A549 (cell line): ENCODE measurements around the gene CXCL14. TPM values are rescaled to one million over a fixed set of nuclear protein-coding genes. Genes with fewer than 3 reads are reported as not detected.

Experiments
- ATAC-seq, 2 experiments: fragments of 200-7000 bp in 1 of 2; fragments of >200 bp in 1 of 2; cut with Nextera tagmentation in 1 of 2; cut with Tn5 transposase in 1 of 2; 3 replicates each; pipeline versions ENCODE4 v1.8.0 to v1.9.1; 2018 to 2020; ENCODE audit warnings: mild to moderate bottlenecking in 1 of 2, moderate library complexity in 1 of 2
- CTCF ChIA-PET: fragments of 300-600 bp; sonication (Branson Sonifier 250); formaldehyde crosslinking; extraction: SDS; loops from one replicate; lab custom pipeline; 2021; ENCODE audit warnings: antibody characterized with exemption, inconsistent platforms; lab: Yijun Ruan, JAX
- POLR2A ChIA-PET: fragments of 350-600 bp; formaldehyde crosslinking; extraction: SDS; loops from one replicate; lab custom pipeline; 2021; ENCODE audit warnings: antibody characterized with exemption, inconsistent platforms; lab: Yijun Ruan, JAX
- DNase-seq, 2 experiments: peaks; one replicate each; pipeline versions ENCODE4 v3.0.0 to v3.0.0-alpha.2; 2011 to 2016; ENCODE audit warnings: low read depth in 1 of 2, low spot score in 1 of 2
- FAIRE-seq: peaks from 2 replicates; lab custom pipeline; 2011; peaks lifted over from hg19 to GRCh38; lab: Jason Lieb, UNC
- H3K27ac ChIP-seq, 2 experiments: fragments of >200 bp; sonication (Bioruptor Twin); formaldehyde crosslinking; 3 replicates each; pipeline ENCODE4 v1.5.1; 2016 to 2017
- H3K4me1 ChIP-seq: fragments of >200 bp; sonication (Bioruptor Twin); formaldehyde crosslinking; 3 replicates; pipeline ENCODE4 v1.6.1; 2016
- H3K4me2 ChIP-seq: fragments of >200 bp; sonication (Bioruptor Twin); formaldehyde crosslinking; 3 replicates; pipeline ENCODE4 v1.6.1; 2016
- H3K4me3 ChIP-seq: fragments of >200 bp; sonication (Bioruptor Twin); formaldehyde crosslinking; 3 replicates; pipeline ENCODE4 v1.5.1; 2016
- H3K9me3 ChIP-seq: fragments of >200 bp; sonication (Bioruptor Twin); formaldehyde crosslinking; 3 replicates; pipeline ENCODE4 v1.6.1; 2016
- BHLHE40 ChIP-seq: IDR thresholded peaks from 2 replicates; pipeline ENCODE4 v1.6.1; 2012; ENCODE audit warnings: low read depth, low read length, inconsistent platforms
- CBX2 ChIP-seq: fragments of 200-600 bp; sonication (generic); IDR thresholded peaks from 2 replicates; pipeline ENCODE4 v1.6.1; 2016; ENCODE audit warnings: low read depth, mild to moderate bottlenecking, borderline replicate concordance
- CBX8 ChIP-seq: fragments of 200-600 bp; sonication (generic); IDR thresholded peaks from 2 replicates; pipeline ENCODE4 v1.6.1; 2016
- CHD2 ChIP-seq: fragments of 150-350 bp; IDR thresholded peaks from 2 replicates; pipeline ENCODE4 v1.6.1; 2014; ENCODE audit warnings: low read length; ENCODE audit not compliant: partially characterized antibody
- CTCF ChIP-seq: fragments of >200 bp; sonication (Bioruptor Twin); formaldehyde crosslinking; IDR thresholded peaks from 3 replicates; pipeline ENCODE4 v1.5.1; 2016
- EHF ChIP-seq: fragments of 250-450 bp; sonication (Bioruptor Pico); IDR thresholded peaks from 2 replicates; pipeline ENCODE4 v1.5.0; 2020; ENCODE audit warnings: mild to moderate bottlenecking
- EHMT2 ChIP-seq: fragments of 200-600 bp; sonication (generic); IDR thresholded peaks from 2 replicates; pipeline ENCODE4 v1.6.1; 2016; ENCODE audit warnings: antibody characterized with exemption, low read depth, mild to moderate bottlenecking, moderate library complexity
- HDAC2 ChIP-seq: fragments of 200-600 bp; sonication (generic); IDR thresholded peaks from 2 replicates; pipeline ENCODE4 v1.6.1; 2016
- HES2 ChIP-seq: fragments of >200 bp; sonication (Bioruptor Twin); formaldehyde crosslinking; IDR thresholded peaks from 2 replicates; pipeline ENCODE4 v1.6.1; 2016
- HEYL ChIP-seq: fragments of 250-450 bp; sonication (Bioruptor Pico); IDR thresholded peaks from 2 replicates; pipeline ENCODE4 v1.8.0; 2021; ENCODE audit warnings: mild to moderate bottlenecking, moderate library complexity
- HOXB13 ChIP-seq: fragments of 250-450 bp; sonication (Bioruptor Pico); IDR thresholded peaks from 2 replicates; pipeline ENCODE4 v1.5.0; 2020; ENCODE audit warnings: low read depth, mild to moderate bottlenecking, moderate library complexity
- KDM1A ChIP-seq: fragments of 200-600 bp; sonication (generic); IDR thresholded peaks from 2 replicates; pipeline ENCODE4 v1.6.1; 2016; ENCODE audit warnings: low read depth, mild to moderate bottlenecking
- KDM5A ChIP-seq: fragments of 200-600 bp; sonication (generic); IDR thresholded peaks from 2 replicates; pipeline ENCODE4 v1.6.1; 2016; ENCODE audit warnings: antibody characterized with exemption, mild to moderate bottlenecking
- MAFK ChIP-seq: fragments of 450-650 bp; IDR thresholded peaks from 2 replicates; pipeline ENCODE4 v1.6.1; 2014; ENCODE audit not compliant: partially characterized antibody
- MAX ChIP-seq: IDR thresholded peaks from 2 replicates; pipeline ENCODE4 v1.6.1; 2012
- MAZ ChIP-seq: fragments of 150-350 bp; IDR thresholded peaks from 2 replicates; pipeline ENCODE4 v1.6.1; 2014; ENCODE audit warnings: antibody characterized with exemption, low read depth, low read length, borderline replicate concordance
- NR3C1 ChIP-seq: fragments of >200 bp; sonication (Bioruptor Twin); formaldehyde crosslinking; IDR thresholded peaks from 3 replicates; pipeline ENCODE4 v1.6.1; 2017
- RAD21 ChIP-seq, 2 experiments: fragments of >200 bp in 1 of 2; sonication (Bioruptor Twin) in 1 of 2; formaldehyde crosslinking in 1 of 2; IDR thresholded peaks in 1 of 2; conservative IDR thresholded peaks in 1 of 2; 2 replicates in 1 of 2; 3 replicates in 1 of 2; pipeline ENCODE4 v1.6.1; 2012 to 2018; ENCODE audit warnings: inconsistent platforms in 1 of 2
- RARB ChIP-seq: fragments of 250-450 bp; sonication (Bioruptor Pico); IDR thresholded peaks from 2 replicates; pipeline ENCODE4 v1.8.0; 2021; ENCODE audit warnings: mild to moderate bottlenecking, moderate library complexity
- REST ChIP-seq: fragments of 200-600 bp; sonication (generic); IDR thresholded peaks from 2 replicates; pipeline ENCODE4 v1.6.1; 2016; ENCODE audit warnings: antibody characterized with exemption, mild to moderate bottlenecking, moderate library complexity
- RNF2 ChIP-seq: fragments of 200-600 bp; sonication (generic); IDR thresholded peaks from 2 replicates; pipeline ENCODE4 v1.6.1; 2016; ENCODE audit warnings: low read depth, mild to moderate bottlenecking, antibody characterized with exemption, moderate library complexity, borderline replicate concordance
- TFCP2L1 ChIP-seq: fragments of 250-450 bp; sonication (Bioruptor Pico); IDR thresholded peaks from 2 replicates; pipeline ENCODE4 v1.5.0; 2021; ENCODE audit warnings: mild to moderate bottlenecking
- ZC3H11A ChIP-seq: fragments of 450-650 bp; IDR thresholded peaks from 2 replicates; pipeline ENCODE4 v1.6.1; 2014; ENCODE audit warnings: antibody characterized with exemption, mild to moderate bottlenecking
- ZFP36 ChIP-seq: fragments of 450-650 bp; IDR thresholded peaks from 2 replicates; pipeline ENCODE4 v1.6.1; 2014; ENCODE audit warnings: borderline replicate concordance; ENCODE audit not compliant: partially characterized antibody
- WGBS: methylation state at CpG from one replicate; pipeline ENCODE4 v1.1.6; 2017; ENCODE audit errors: missing lambda C conversion rate; 5-methylcytosine and 5-hydroxymethylcytosine counted together
- polyA plus RNA-seq, 4 experiments: library from polyadenylated mRNA; depleted of rRNA in 3 of 4; stranded (reverse); fragments of >200 nt; fragmentation: RNase III in 1 of 4; extraction: RNeasy Plus Mini Kit Qiagen cat#74134 plus additional on column Dnase treatment in 1 of 4; gene quantifications; 2 replicates in 3 of 4; 3 replicates in 1 of 4; pipeline ENCODE4 v1.2.3, GENCODE V29; 2011 to 2017
- TF ChIP-seq, protein P1 (sequence below): fragments of 450-650 bp; IDR thresholded peaks from 2 replicates; pipeline ENCODE4 v1.6.1; 2014; ENCODE audit warnings: antibody characterized with exemption

CXCL14 gene
- polyA plus RNA-seq, 2 of the 4 experiments (the other 2 are of a cell fraction): 0.12 TPM; not detected in 1

DNA sequence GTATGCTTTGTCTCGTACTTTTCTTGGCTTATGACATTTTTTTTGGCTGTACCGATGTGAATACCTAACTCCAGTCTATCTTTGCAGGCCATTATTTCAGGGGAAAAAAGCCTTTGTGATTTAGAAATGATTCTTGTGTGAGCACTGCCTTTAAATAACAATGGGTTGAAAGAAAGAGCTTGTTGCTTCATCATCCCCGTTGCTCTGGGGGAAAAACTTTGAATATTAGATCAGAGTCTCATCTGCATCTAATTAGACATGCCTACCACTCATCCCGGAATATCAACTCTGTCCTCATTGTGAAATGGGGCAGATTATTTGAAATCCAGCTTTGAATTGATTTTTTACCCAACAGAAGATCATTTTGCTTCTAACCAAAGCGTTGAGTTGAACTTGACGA, 13.5 kb downstream of the CXCL14 start:
- no peak for ATAC-seq
- ChIA-PET CTCF (interaction anchor here (0.8 to 34.8 kb wide), 17 partner anchors 4 to 674 kb away, joined by 3 to 1932 read pairs (median 7); partner anchors contain the start of genes CXCL14, DCANP1 and TIFAB), POLR2A (no interaction called here)
- no peak for DNase-seq
- WGBS: 56% methylated on average over 6 of the region's 6 CpGs
- Histone ChIP-seq H3K4me1 (no peaks in the 10 kb centered on the region), H3K4me2 (no peak overlapping the region), H3K9me3 (no peaks in the 10 kb centered on the region), H3K4me3 (no peak overlapping the region), H3K27ac (no peak overlapping the region)
- TF ChIP-seq KDM1A (no peak), KDM5A (no peak), ZC3H11A (no peak), RARB (CRISPR knock-in tag) (no peak), MAX (no peak), RNF2 (no peak), BHLHE40 (no peak), CTCF (no peak), HDAC2 (no peak), TFCP2L1 (CRISPR knock-in tag) (no peak), EHMT2 (no peak), CBX8 (no peak)
- TF ChIP-seq, protein P1, sequence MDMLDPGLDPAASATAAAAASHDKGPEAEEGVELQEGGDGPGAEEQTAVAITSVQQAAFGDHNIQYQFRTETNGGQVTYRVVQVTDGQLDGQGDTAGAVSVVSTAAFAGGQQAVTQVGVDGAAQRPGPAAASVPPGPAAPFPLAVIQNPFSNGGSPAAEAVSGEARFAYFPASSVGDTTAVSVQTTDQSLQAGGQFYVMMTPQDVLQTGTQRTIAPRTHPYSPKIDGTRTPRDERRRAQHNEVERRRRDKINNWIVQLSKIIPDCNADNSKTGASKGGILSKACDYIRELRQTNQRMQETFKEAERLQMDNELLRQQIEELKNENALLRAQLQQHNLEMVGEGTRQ: no peak
- no peak for FAIRE-seq

DNA sequence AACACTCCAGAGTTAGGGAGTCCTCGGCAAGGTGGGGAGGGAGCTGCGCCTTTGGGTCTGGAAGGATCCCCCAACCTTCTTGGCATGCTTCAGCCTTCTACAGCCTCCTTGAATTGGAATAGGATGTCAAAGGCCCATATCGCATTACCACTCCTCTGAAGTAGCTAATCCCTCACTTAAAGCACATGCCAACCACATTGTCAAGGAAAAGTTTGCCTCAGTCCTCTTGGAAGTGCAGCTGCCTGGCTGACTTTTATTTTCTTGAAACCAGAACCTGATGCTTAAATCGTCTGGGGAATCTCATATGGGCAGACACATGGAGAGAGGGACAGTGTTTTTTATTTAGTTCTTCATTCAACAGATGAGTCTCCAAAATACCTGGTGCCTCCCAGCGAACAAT, 14.5 kb downstream of the CXCL14 start:
- FAIRE-seq: no peak
- TF ChIP-seq MAZ: no peak
- no peak for TF ChIP-seq RAD21 (conservative IDR thresholded peaks at IDR 0.05 in 1 of 2, IDR thresholded peaks at IDR 0.05 in 1 of 2)
- no peak for TF ChIP-seq HOXB13 (CRISPR knock-in tag)
- TF ChIP-seq RARB (CRISPR knock-in tag): no peak
- no peak for TF ChIP-seq NR3C1
- ChIA-PET POLR2A (no interaction called here), CTCF (interaction anchor here (2.0 to 34.8 kb wide), 6 partner anchors 5 to 317 kb away, joined by 6 to 1932 read pairs (median 376); partner anchors contain the start of genes CXCL14, DCANP1, SLC25A48 and TIFAB)
- Histone ChIP-seq H3K27ac (no peak overlapping the region), H3K4me3 (no peak overlapping the region), H3K9me3 (no peaks in the 10 kb centered on the region), H3K4me1 (no peaks in the 10 kb centered on the region), H3K4me2 (no peak overlapping the region)
- 67% methylated on average over 5 of the region's 5 CpGs for WGBS
- no peak for ATAC-seq
- DNase-seq: no peak

DNA sequence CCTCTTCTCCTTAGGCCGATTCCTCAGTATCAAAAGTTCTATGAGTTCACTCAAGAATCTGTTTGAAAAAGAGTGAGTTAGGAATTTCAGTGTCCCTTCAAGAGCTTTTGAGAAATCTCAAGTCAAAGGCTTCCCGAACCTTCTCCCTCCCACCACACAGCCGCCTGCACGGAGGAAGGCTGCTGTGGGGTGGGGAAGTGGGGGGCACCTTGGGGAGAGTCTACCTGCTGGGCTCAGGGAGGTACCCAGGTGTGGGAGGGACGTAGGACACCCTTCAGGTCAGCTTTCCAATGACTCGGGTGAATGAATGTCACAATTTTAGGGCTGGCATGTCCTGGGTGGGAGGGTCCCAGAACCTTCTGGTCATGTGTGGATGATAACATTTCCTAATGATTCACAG, 17.5 kb downstream of the CXCL14 start:
- ChIA-PET POLR2A (no interaction called here), CTCF (interaction anchor here (0.6 to 34.8 kb wide), 42 partner anchors 4 to 1255 kb away, joined by 3 to 1932 read pairs (median 3); partner anchors contain the start of genes CXCL14, DCANP1, SLC25A48 and TIFAB)
- no peak for TF ChIP-seq HEYL (CRISPR knock-in tag)
- TF ChIP-seq REST: no peak
- TF ChIP-seq CBX2: no peak
- no peak for TF ChIP-seq MAX
- no peak for TF ChIP-seq EHF (CRISPR knock-in tag)
- TF ChIP-seq BHLHE40: no peak
- TF ChIP-seq MAFK: no peak
- no peak for TF ChIP-seq HDAC2
- no peak for TF ChIP-seq HES2
- no peak for TF ChIP-seq CHD2
- TF ChIP-seq ZFP36: no peak
- no peak for FAIRE-seq
- Histone ChIP-seq H3K4me3 (no peak overlapping the region), H3K9me3 (no peaks in the 10 kb centered on the region), H3K4me1 (no peaks in the 10 kb centered on the region), H3K4me2 (peak overlapping the region; percentile 35), H3K27ac (no peak overlapping the region)
- no peak for ATAC-seq
- 80% methylated on average over 6 of the region's 6 CpGs for WGBS
- DNase-seq: no peak
